HepG2 (cell line): Measurements from ENCODE around the gene C1orf115. TPM values are rescaled to one million over a fixed set of nuclear protein-coding genes. Genes with fewer than 3 reads are reported as not detected.

Experiments used
- ATAC-seq: fragments of 200-7000 bp; cut with Tn5 transposase; 3 replicates; pipeline ENCODE4 v1.9.1; 2020; ENCODE audit warnings: mild to moderate bottlenecking, moderate library complexity
- BruUV-seq: library from RNA; stranded (reverse); fragments of 400-500 nt; replicated peaks from 2 replicates; lab custom pipeline; 2021; lab: Mats Ljungman, UMichigan
- CTCF ChIA-PET: fragments of 300-600 bp; formaldehyde crosslinking; extraction: SDS; loops from one replicate; lab custom pipeline; 2021; ENCODE audit warnings: low total read pairs, inconsistent platforms, low intra/inter-chr PET ratio; lab: Yijun Ruan, JAX
- POLR2A ChIA-PET: fragments of 350-600 bp; sonication (Branson Sonifier 250); formaldehyde crosslinking; loops from one replicate; lab custom pipeline; 2020; ENCODE audit warnings: antibody characterized with exemption, inconsistent platforms; lab: Yijun Ruan, JAX
- DNase-seq: peaks from one replicate; pipeline ENCODE4 v3.0.0-alpha.2; 2015; ENCODE audit warnings: low spot score
- FAIRE-seq: peaks from 3 replicates; lab custom pipeline; 2011; peaks lifted over from hg19 to GRCh38; lab: Jason Lieb, UNC
- H2AFZ ChIP-seq: one replicate; pipeline ENCODE4 v1.6.1; 2011; ENCODE audit warnings: low read length, inconsistent platforms
- H3K27ac ChIP-seq: fragments of 300-600 bp; 3 replicates; pipeline ENCODE4 v1.8.0; 2011; ENCODE audit warnings: mixed run types, mild to moderate bottlenecking, mixed read lengths, low read length, inconsistent platforms; ENCODE audit not compliant: insufficient read depth; ENCODE audit errors: extremely low read length
- H3K27me3 ChIP-seq, 2 experiments: fragments of 200-600 bp in 1 of 2; 2 replicates in 1 of 2; 3 replicates in 1 of 2; pipeline versions ENCODE4 v1.6.0 to v1.8.0; 2011; ENCODE audit warnings: low read length in 2 of 2, mild to moderate bottlenecking in 2 of 2, moderate library complexity in 2 of 2, inconsistent platforms in 1 of 2; ENCODE audit not compliant: insufficient read depth in 2 of 2, control insufficient read depth in 1 of 2
- H3K36me3 ChIP-seq, 2 experiments: fragments of 200-600 bp in 1 of 2; replicated peaks in 1 of 2; 2 replicates in 1 of 2; 3 replicates in 1 of 2; pipeline versions ENCODE4 v1.5.1 to v1.8.0; 2011; ENCODE audit warnings: low read length in 2 of 2, inconsistent platforms in 1 of 2; ENCODE audit not compliant: insufficient read depth in 2 of 2, control insufficient read depth in 1 of 2
- H3K4me1 ChIP-seq: 2 replicates; pipeline ENCODE4 v1.5.1; 2012; ENCODE audit warnings: low read length, inconsistent platforms; ENCODE audit not compliant: insufficient read depth
- H3K4me2 ChIP-seq: 2 replicates; pipeline ENCODE4 v1.6.0; 2011; ENCODE audit warnings: low read depth, low read length, inconsistent platforms
- H3K4me3 ChIP-seq, 3 experiments: fragments of 200-600 bp in 1 of 3; sonication (generic), shearing (Covaris generic) in 1 of 3; replicated peaks in 1 of 3; 2 replicates each; pipeline ENCODE4 v1.5.1; 2011 to 2016; ENCODE audit warnings: low read length in 3 of 3, inconsistent platforms in 2 of 3, low read depth in 2 of 3, mild to moderate bottlenecking in 2 of 3, control low read depth in 1 of 3, mixed read lengths in 1 of 3; ENCODE audit not compliant: insufficient read depth in 1 of 3
- H3K79me2 ChIP-seq: one replicate; pipeline ENCODE4 v1.6.1; 2011; ENCODE audit warnings: low read length, inconsistent platforms; ENCODE audit not compliant: insufficient read depth
- H3K9ac ChIP-seq: 2 replicates; pipeline ENCODE4 v1.6.0; 2011; ENCODE audit warnings: mild to moderate bottlenecking, low read depth, low read length, inconsistent platforms; ENCODE audit not compliant: insufficient read depth
- H3K9me3 ChIP-seq: 2 replicates; pipeline ENCODE4 v1.5.1; 2012; ENCODE audit warnings: mild to moderate bottlenecking, low read length
- H4K20me1 ChIP-seq: 2 replicates; pipeline ENCODE4 v1.6.0; 2011; ENCODE audit warnings: inconsistent platforms, mild to moderate bottlenecking, low read length, moderate library complexity; ENCODE audit not compliant: insufficient read depth
- CTCF ChIP-seq: sonication (generic); formaldehyde crosslinking; IDR thresholded peaks from 2 replicates; pipeline ENCODE4 v1.5.0; 2020; ENCODE audit warnings: mild to moderate bottlenecking, missing genetic modification reagents, moderate library complexity
- FOXP1 ChIP-seq, 2 experiments: fragments of 450-650 bp in 1 of 2; IDR thresholded peaks; 2 replicates each; pipeline ENCODE4 v1.6.1; 2017 to 2018; ENCODE audit warnings: antibody characterized with exemption in 1 of 2
- HMGXB4 ChIP-seq, 2 experiments: sonication (generic) in 1 of 2; formaldehyde crosslinking in 1 of 2; IDR thresholded peaks; 2 replicates each; pipeline versions ENCODE4 v1.4.0 to v1.6.1; 2018 to 2020; ENCODE audit warnings: missing genetic modification reagents in 2 of 2, borderline replicate concordance in 1 of 2, low read depth in 1 of 2, mild to moderate bottlenecking in 1 of 2, missing biosample characterization in 1 of 2
- KAT2B ChIP-seq: fragments of 150-350 bp; IDR thresholded peaks from 2 replicates; pipeline ENCODE4 v1.6.1; 2014; ENCODE audit warnings: low read depth, low read length, borderline replicate concordance
- KMT2A ChIP-seq: sonication (generic); formaldehyde crosslinking; IDR thresholded peaks from 2 replicates; pipeline ENCODE4 v1.4.0; 2020; ENCODE audit warnings: missing genetic modification reagents
- NKX3-1 ChIP-seq: sonication (generic); formaldehyde crosslinking; IDR thresholded peaks from 2 replicates; pipeline ENCODE4 v1.5.0; 2020; ENCODE audit warnings: missing genetic modification reagents
- RAD21 ChIP-seq: fragments of 450-650 bp; formaldehyde crosslinking; IDR thresholded peaks from 2 replicates; pipeline ENCODE4 v1.5.0; 2020; ENCODE audit warnings: mild to moderate bottlenecking
- RXRB ChIP-seq: IDR thresholded peaks from 2 replicates; pipeline ENCODE4 v1.6.1; 2016; ENCODE audit warnings: borderline replicate concordance, missing genetic modification reagents, missing compliant biosample characterization
- SMC3 ChIP-seq: IDR thresholded peaks from 2 replicates; pipeline ENCODE4 v1.6.1; 2011; ENCODE audit warnings: low read length, improper control_type of control experiment
- STAG1 ChIP-seq: sonication (generic); formaldehyde crosslinking; IDR thresholded peaks from 2 replicates; pipeline ENCODE4 v1.4.0; 2020; ENCODE audit warnings: missing genetic modification reagents
- ZFP82 ChIP-seq: sonication (generic); formaldehyde crosslinking; IDR thresholded peaks from 2 replicates; pipeline ENCODE4 v1.5.1; 2020; ENCODE audit warnings: mild to moderate bottlenecking, missing genetic modification reagents, borderline replicate concordance
- ZNF331 ChIP-seq: sonication (generic); formaldehyde crosslinking; IDR thresholded peaks from 2 replicates; pipeline ENCODE4 v1.4.0; 2020; ENCODE audit warnings: missing genetic modification reagents
- ZNF33B ChIP-seq: sonication (generic); formaldehyde crosslinking; IDR thresholded peaks from 2 replicates; pipeline ENCODE4 v1.5.1; 2020; ENCODE audit warnings: mild to moderate bottlenecking, missing genetic modification reagents
- ZNF720 ChIP-seq: sonication (generic); formaldehyde crosslinking; IDR thresholded peaks from 2 replicates; pipeline ENCODE4 v1.4.0; 2020; ENCODE audit warnings: missing genetic modification reagents
- ZNF749 ChIP-seq: sonication (generic); formaldehyde crosslinking; IDR thresholded peaks from 2 replicates; pipeline ENCODE4 v1.8.0; 2022; ENCODE audit warnings: mild to moderate bottlenecking, missing genetic modification reagents, moderate library complexity, borderline replicate concordance
- ZNF770 ChIP-seq: sonication (generic); formaldehyde crosslinking; IDR thresholded peaks from 2 replicates; pipeline ENCODE4 v1.5.0; 2020; ENCODE audit warnings: mild to moderate bottlenecking, missing genetic modification reagents
- ZNF775 ChIP-seq: sonication (generic); formaldehyde crosslinking; IDR thresholded peaks from 2 replicates; pipeline ENCODE4 v1.4.0; 2020; ENCODE audit warnings: missing genetic modification reagents, mild to moderate bottlenecking, moderate library complexity, borderline replicate concordance
- WGBS: methylation state at CpG from one replicate; pipeline ENCODE4 v1.1.6; 2017; ENCODE audit warnings: low lambda C conversion rate; 5-methylcytosine and 5-hydroxymethylcytosine counted together
- in situ Hi-C: cut with HindIII; loops from 2 replicates; pipeline ENCODE4 v1.10.0; 2017; ENCODE audit warnings: low pct_unique_long_range_greater_than_20kb; ENCODE audit not compliant: extremely low pct_ligation_motif_present
- intact Hi-C: fragments of 100-400 bp; cut with micrococcal nuclease; formaldehyde crosslinking; loops from one replicate; pipeline ENCODE4 v1.10.0; 2022; ENCODE audit not compliant: unreplicated experiment
- polyA plus RNA-seq, 8 experiments: library from polyadenylated mRNA; depleted of rRNA in 3 of 8; stranded (reverse) in 7 of 8; unstranded in 1 of 8; fragments of >200 nt; fragmentation: Illumina TruSeq in 4 of 8; extraction: Trizol in 4 of 8; gene quantifications; 2 replicates each; pipeline versions ENCODE4 v1.2.1 to v1.2.3, GENCODE V29; 2011 to 2016; ENCODE audit warnings: low read depth in 4 of 8, missing spikeins in 1 of 8, mixed read lengths in 1 of 8; ENCODE audit not compliant: insufficient read depth in 1 of 8
- total RNA-seq, 5 experiments: library from RNA; depleted of rRNA; stranded (reverse); fragments of >200 nt; fragmentation: Illumina TruSeq; extraction: Trizol; gene quantifications; 2 replicates each; pipeline ENCODE4 v1.2.3, GENCODE V29; 2016; ENCODE audit warnings: low read depth in 1 of 5

C1orf115 gene
- total and polyA plus RNA-seq, 2 of the 13 experiments (the other 11 are each of a cell fraction or from before 2014, with no cell fraction given) = 25.2 to 85.9 TPM

- no peak for TF ChIP-seq ZNF775 (CRISPR knock-in tag)
- TF ChIP-seq ZNF749 (CRISPR knock-in tag) = no peak
Observed at GRCh38 chr1:220677251-220677650, 12.9 kb upstream of the C1orf115 start (continued).

GRCh38 chr1:220680085-220680687 is 10.0 kb upstream of the C1orf115 start:
- H3K9me3 ChIP-seq = no peaks in the 10 kb centered on the region
- CTCF ChIA-PET = interaction anchor here (1.2 to 4.1 kb wide), 3 partner anchors 10 to 96 kb away, joined by 4 to 58 read pairs (median 23); partner anchors contain the start of gene C1orf115
- H3K4me3 ChIP-seq = no peak overlapping the region
- no peaks in the 10 kb centered on the region for H3K79me2 ChIP-seq
- DNase-seq (peak; percentile 42), FAIRE-seq (peak; percentile 67), ATAC-seq (peak; percentile 93)
- intact Hi-C loops = loop anchor here (1.0 kb wide), 2 partner anchors 53 to 96 kb away; no protein-coding TSS in a partner anchor
- H3K4me2 ChIP-seq = peak overlapping the region; percentile 20; the same call in 1 of the 2 replicates
- no peaks in the 10 kb centered on the region for H3K27me3 ChIP-seq
- POLR2A ChIA-PET = interaction anchor here (0.8 kb wide), 1 partner anchor 53 kb away, joined by 3 read pairs; no protein-coding TSS in a partner anchor
- H3K27ac ChIP-seq = no peak overlapping the region
- BruUV-seq = no TSS peak
- in situ Hi-C loops = no loop called here
- 14% methylated on average over 7 of the region's 7 CpGs for WGBS
- no peaks in the 10 kb centered on the region for H4K20me1 ChIP-seq
- no peaks in the 10 kb centered on the region for H3K36me3 ChIP-seq
- H3K4me1 ChIP-seq = peaks cover 12% of the 10 kb centered on the region
- H2AFZ ChIP-seq = no peak overlapping the region
- H3K9ac ChIP-seq = no peak overlapping the region
- TF ChIP-seq ZNF331 (CRISPR knock-in tag) (0 out of 2 replicates have a peak, but pooled peaks have one; percentile 22), STAG1 (CRISPR knock-in tag) (peak; percentile 82), NKX3-1 (CRISPR knock-in tag) (no peak), KAT2B (no peak), CTCF (CRISPR knock-in tag) (peak; percentile 79), HMGXB4 (CRISPR knock-in tag; IDR thresholded peaks at IDR 0.05; ENCODE audit: borderline replicate concordance in 1 of 2, low read depth in 1 of 2) (peak in 1 of 2 experiments; percentile 29; a peak in 1 of 4 replicates), RAD21 (peak; percentile 68), KMT2A (CRISPR knock-in tag) (no peak), RXRB (CRISPR knock-in tag) (peak; percentile 18; the same call in 1 of the 2 replicates), ZNF770 (CRISPR knock-in tag) (no peak), ZNF33B (CRISPR knock-in tag) (no peak), SMC3 (peak; percentile 79), ZNF720 (CRISPR knock-in tag) (no peak), FOXP1 (IDR thresholded peaks at IDR 0.05) (no peak), FOXP1 (CRISPR knock-in tag; IDR thresholded peaks at IDR 0.05) (no peak), ZFP82 (CRISPR knock-in tag) (no peak)
